GM23338 (cell line): Measurements from ENCODE around the gene LCE1E.

ENCODE experiments used
- CREB1 ChIP-seq: fragments of 250-450 bp; sonication (Bioruptor Pico); IDR thresholded peaks from 2 replicates; pipeline ENCODE4 v1.5.0; 2020; ENCODE audit warnings: low read depth, mild to moderate bottlenecking, moderate library complexity
- CTCF ChIP-seq, 2 experiments: fragments of 200-600 bp in 1 of 2; sonication (generic) in 1 of 2; conservative IDR thresholded peaks; 2 replicates each; pipeline versions ENCODE4 v1.5.1 to v1.6.1; 2016 to 2017; ENCODE audit warnings: antibody characterized with exemption in 2 of 2, low read depth in 2 of 2, mild to moderate bottlenecking in 2 of 2, moderate library complexity in 1 of 2
- ETS1 ChIP-seq: IDR thresholded peaks from 2 replicates; pipeline ENCODE4 v1.6.1; 2016; ENCODE audit warnings: antibody characterized with exemption
- EZH2 ChIP-seq: fragments of 200-600 bp; sonication (generic); IDR thresholded peaks from one replicate; pipeline ENCODE4 v1.8.0; 2017; ENCODE audit warnings: antibody characterized with exemption, mild to moderate bottlenecking, low read depth; ENCODE audit not compliant: unreplicated experiment
- EZH2phosphoT487 ChIP-seq: fragments of 200-600 bp; sonication (generic); IDR thresholded peaks from one replicate; pipeline ENCODE4 v1.8.1; 2018; ENCODE audit warnings: antibody characterized with exemption; ENCODE audit not compliant: unreplicated experiment
- JUNB ChIP-seq: IDR thresholded peaks from one replicate; pipeline ENCODE4 v1.6.1; 2016; ENCODE audit warnings: antibody characterized with exemption; ENCODE audit not compliant: unreplicated experiment
- NANOG ChIP-seq: IDR thresholded peaks from 2 replicates; pipeline ENCODE4 v1.6.1; 2016; ENCODE audit warnings: antibody characterized with exemption, borderline replicate concordance
- POLR2AphosphoS5 ChIP-seq: IDR thresholded peaks from 2 replicates; pipeline ENCODE4 v1.6.1; 2016; ENCODE audit warnings: antibody characterized with exemption, low read depth
- REST ChIP-seq: IDR thresholded peaks from one replicate; pipeline ENCODE4 v1.6.1; 2018; ENCODE audit warnings: antibody characterized with exemption; ENCODE audit not compliant: unreplicated experiment
- STAT1 ChIP-seq: IDR thresholded peaks from one replicate; pipeline ENCODE4 v1.6.1; 2016; ENCODE audit warnings: antibody characterized with exemption; ENCODE audit not compliant: unreplicated experiment
- ZNF114 ChIP-seq: fragments of 250-450 bp; sonication (Bioruptor Pico); IDR thresholded peaks from 2 replicates; pipeline ENCODE4 v1.5.0; 2020; ENCODE audit warnings: mild to moderate bottlenecking, moderate library complexity

- TF ChIP-seq CTCF (conservative IDR thresholded peaks at IDR 0.05; ENCODE audit: low read depth in 2 of 2) (no peak), STAT1 (no peak), POLR2AphosphoS5 (no peak), NANOG (no peak), EZH2 (no peak), EZH2phosphoT487 (no peak), ZNF114 (CRISPR knock-in tag) (no peak), CREB1 (CRISPR knock-in tag) (no peak), REST (no peak), JUNB (no peak), ETS1 (no peak)
Observed at GRCh38 chr1:152756872-152757271, 29.2 kb upstream of the LCE1E start.
